GM12892 (cell line): Measurements from ENCODE around the gene DLX2.

Source experiments
- POLR2A ChIP-seq: IDR thresholded peaks from 2 replicates; pipeline ENCODE4 v1.6.1; 2011; ENCODE audit warnings: low read depth, low read length, control low read depth
- TAF1 ChIP-seq: IDR thresholded peaks from 2 replicates; pipeline ENCODE4 v1.6.1; 2011; ENCODE audit warnings: low read depth, mild to moderate bottlenecking, control low read depth, low read length, borderline replicate concordance

DNA sequence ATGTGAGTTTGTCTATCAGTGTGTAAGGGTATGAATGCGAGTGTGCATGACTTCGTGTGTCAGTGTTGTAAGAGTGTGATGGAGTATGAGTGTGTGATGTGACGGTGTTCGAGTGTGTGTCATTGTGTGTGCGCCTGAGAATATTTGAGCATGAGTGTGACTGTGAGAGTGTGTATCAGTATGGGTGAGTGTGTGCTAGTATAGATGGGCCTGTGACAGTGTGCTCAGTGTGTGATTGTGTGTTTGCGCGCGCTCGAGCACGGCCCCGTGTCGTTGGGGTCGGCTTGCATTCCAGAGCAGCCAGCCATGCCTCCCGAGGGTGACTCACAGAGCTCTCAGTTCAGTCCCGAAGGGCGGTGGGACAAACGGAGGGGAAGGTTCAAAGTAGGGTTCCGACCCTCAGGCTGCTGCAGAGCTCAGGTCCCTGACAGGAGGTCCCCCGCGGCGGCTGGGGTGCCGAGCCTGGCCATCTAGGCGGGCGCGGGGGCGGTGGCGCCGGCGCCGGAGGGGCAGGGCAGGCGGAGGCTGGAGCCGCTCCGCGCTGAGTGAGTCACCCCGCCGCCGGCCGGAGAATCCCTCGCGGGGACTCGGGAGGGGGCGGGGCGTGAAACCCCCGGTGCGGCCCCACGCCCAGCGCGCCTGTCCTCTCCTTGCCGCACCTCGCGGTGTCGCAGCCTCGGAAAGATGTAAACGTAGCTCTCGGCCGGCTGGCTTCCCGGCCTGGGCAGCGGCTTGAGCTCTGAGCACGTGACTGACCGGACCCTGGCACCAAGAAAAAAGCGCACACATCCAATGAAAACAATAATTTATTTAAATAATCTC, 3.8 kb downstream of the DLX2 start:
- no peak for TF ChIP-seq POLR2A
- TF ChIP-seq TAF1, result no peak
